ENCODE data around the gene NADSYN1.

GRCh38 chr11:71448257-71449171, 4.5 kb upstream of the NADSYN1 start, which contains the start of gene DHCR7:
- TF ChIP-seq CTCF (IDR thresholded peaks at IDR 0.05; ENCODE audit: low read length) (no peak), EZH2 (optimal IDR thresholded peaks at IDR 0.05; ENCODE audit: low read depth, low read length) (no peak)
